Measurements from ENCODE around the gene GLMN. TPM values are rescaled to one million over a fixed set of nuclear protein-coding genes. Genes with fewer than 3 reads are reported as not detected.
"Not testable (repeated sequence)": the region's sequence is repeated elsewhere in the genome, so short reads cannot be mapped to it uniquely, and the experiment has no call there.

Gene GLMN
- total RNA-seq, 1 experiment from 2014 or later, result 23.6 TPM

GRCh38 chr1:92291372-92291999 lies 7.3 kb downstream of the GLMN start:
- peaks cover 41 to 69% (median 53%) of the 10 kb centered on the region in 3 experiments for H3K36me3 Mint-ChIP-seq (ENCODE audit: insufficient read depth in 1 of 3, low read depth in 3 of 3)
- no peak overlapping the region for H3K56ac ChIP-seq (ENCODE audit: insufficient read length, low read depth, low read length)
- peaks cover 3% of the 10 kb centered on the region in 2 experiments; a peak in 2 of 4 replicates for H3K4me1 Mint-ChIP-seq
- H3K18ac ChIP-seq (ENCODE audit: insufficient read length, low read depth, low read length), result no peak overlapping the region
- no peak overlapping the region for H3K9ac ChIP-seq (ENCODE audit: extremely low read depth, insufficient read length, low read length)
- H3K23ac ChIP-seq (ENCODE audit: insufficient read length, low read depth, low read length), result no peak overlapping the region
- H2BK20ac ChIP-seq (ENCODE audit: low read depth, low read length, poor library complexity, severe bottlenecking), result no peak overlapping the region
- no peaks in the 10 kb centered on the region for H3K23me2 ChIP-seq (ENCODE audit: insufficient read length, low read depth, low read length, poor library complexity, severe bottlenecking)
- no peak overlapping the region for H3T11ph ChIP-seq (ENCODE audit: low read length)
- no CpG with 5 or more reads among the region's 3 CpGs for WGBS (ENCODE audit: extremely low coverage, insufficient read length, low lambda C conversion rate)
- no peak overlapping the region for H4K8ac ChIP-seq (replicated peaks; ENCODE audit: insufficient read length, low read depth, low read length)
- H3K27me3 ChIP-seq (ENCODE audit: insufficient read depth, low read length), result no peaks in the 10 kb centered on the region
- DNase-seq, result no peak
- H3K4me2 ChIP-seq (ENCODE audit: insufficient read depth, insufficient read length, low read length), result no peak overlapping the region
- TF ChIP-seq, protein P1, sequence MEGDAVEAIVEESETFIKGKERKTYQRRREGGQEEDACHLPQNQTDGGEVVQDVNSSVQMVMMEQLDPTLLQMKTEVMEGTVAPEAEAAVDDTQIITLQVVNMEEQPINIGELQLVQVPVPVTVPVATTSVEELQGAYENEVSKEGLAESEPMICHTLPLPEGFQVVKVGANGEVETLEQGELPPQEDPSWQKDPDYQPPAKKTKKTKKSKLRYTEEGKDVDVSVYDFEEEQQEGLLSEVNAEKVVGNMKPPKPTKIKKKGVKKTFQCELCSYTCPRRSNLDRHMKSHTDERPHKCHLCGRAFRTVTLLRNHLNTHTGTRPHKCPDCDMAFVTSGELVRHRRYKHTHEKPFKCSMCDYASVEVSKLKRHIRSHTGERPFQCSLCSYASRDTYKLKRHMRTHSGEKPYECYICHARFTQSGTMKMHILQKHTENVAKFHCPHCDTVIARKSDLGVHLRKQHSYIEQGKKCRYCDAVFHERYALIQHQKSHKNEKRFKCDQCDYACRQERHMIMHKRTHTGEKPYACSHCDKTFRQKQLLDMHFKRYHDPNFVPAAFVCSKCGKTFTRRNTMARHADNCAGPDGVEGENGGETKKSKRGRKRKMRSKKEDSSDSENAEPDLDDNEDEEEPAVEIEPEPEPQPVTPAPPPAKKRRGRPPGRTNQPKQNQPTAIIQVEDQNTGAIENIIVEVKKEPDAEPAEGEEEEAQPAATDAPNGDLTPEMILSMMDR (conservative IDR thresholded peaks at IDR 0.05), result peak; percentile 72
- no peak overlapping the region for H2BK5ac ChIP-seq (ENCODE audit: insufficient read length, low read length)
- no peak overlapping the region for H2BK15ac ChIP-seq (ENCODE audit: low read depth, low read length)
- H3K79me2 ChIP-seq (ENCODE audit: insufficient read depth, low read length), result no peaks in the 10 kb centered on the region
- H3K27ac Mint-ChIP-seq, result no peak overlapping the region
- H3K9me3 Mint-ChIP-seq, result no peaks in the 10 kb centered on the region
- H3K4ac ChIP-seq (ENCODE audit: low read depth, low read length), result no peak overlapping the region
- H3K4me1 ChIP-seq (ENCODE audit: insufficient read depth, low read length), result no peaks in the 10 kb centered on the region
- H2AFZ ChIP-seq (ENCODE audit: low read length), result no peak overlapping the region
- H3K14ac ChIP-seq (ENCODE audit: insufficient read depth, low read length), result no peak overlapping the region
- no peaks in the 10 kb centered on the region for H4K20me1 ChIP-seq (ENCODE audit: control insufficient read depth, insufficient read depth, insufficient read length)
- H3K27me3 Mint-ChIP-seq (ENCODE audit: low read depth), result no peaks in the 10 kb centered on the region
- H2BK120ac ChIP-seq (ENCODE audit: low read depth, low read length, poor library complexity, severe bottlenecking), result no peak overlapping the region
- no peak overlapping the region for H2AK5ac ChIP-seq (ENCODE audit: insufficient read length, low read length)
- H3K4me3 Mint-ChIP-seq, result no peak overlapping the region
- no peak overlapping the region for H4K91ac ChIP-seq (ENCODE audit: insufficient read length, low read depth, low read length)
- H3K9me3 ChIP-seq (ENCODE audit: control insufficient read depth, low read depth, low read length), result no peaks in the 10 kb centered on the region
- no peak overlapping the region for H3K27ac ChIP-seq (ENCODE audit: insufficient read length, low read depth, low read length)
- H3K79me1 ChIP-seq (ENCODE audit: insufficient read depth, low read depth, low read length, poor library complexity, severe bottlenecking), result no peaks in the 10 kb centered on the region
- no peak overlapping the region for H2BK12ac ChIP-seq (ENCODE audit: insufficient read length, low read depth, low read length)
- no peak overlapping the region for H4K5ac ChIP-seq (ENCODE audit: insufficient read length, low read depth, low read length)

DNA sequence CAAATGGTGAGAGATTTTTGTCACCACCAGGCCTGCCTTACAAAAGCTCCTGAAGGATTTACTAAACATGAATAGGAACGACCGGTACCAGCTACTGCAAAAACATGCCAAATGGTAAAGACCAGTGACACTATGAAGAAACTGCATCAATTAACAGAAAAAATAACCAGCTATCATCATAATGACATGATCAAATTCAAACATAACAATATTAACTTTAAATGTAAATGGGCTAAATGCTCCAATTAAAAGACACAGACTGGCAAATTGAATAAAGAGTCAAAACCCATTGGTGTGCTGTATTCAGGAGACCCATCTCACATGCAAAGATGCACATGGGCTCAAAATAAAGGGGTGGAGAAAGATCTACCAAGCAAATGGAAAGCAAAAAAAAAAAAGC lies 17.4 kb downstream of the GLMN start:
- H2AFZ ChIP-seq (ENCODE audit: low read length); H3K27me3 Mint-ChIP-seq (ENCODE audit: low read depth); H3K23ac ChIP-seq (ENCODE audit: insufficient read length, low read depth, low read length); H3K4me1 Mint-ChIP-seq; H3K4ac ChIP-seq (ENCODE audit: low read depth, low read length); H3K27ac Mint-ChIP-seq; H3K4me1 ChIP-seq (ENCODE audit: insufficient read depth, low read length); H3K79me2 ChIP-seq (ENCODE audit: insufficient read depth, low read length); H2BK120ac ChIP-seq (ENCODE audit: low read depth, low read length, poor library complexity, severe bottlenecking); H4K5ac ChIP-seq (ENCODE audit: insufficient read length, low read depth, low read length); H3K4me2 ChIP-seq (ENCODE audit: insufficient read depth, insufficient read length, low read length); H2BK20ac ChIP-seq (ENCODE audit: low read depth, low read length, poor library complexity, severe bottlenecking); H2AK5ac ChIP-seq (ENCODE audit: insufficient read length, low read length); H3K9me3 Mint-ChIP-seq; H3K79me1 ChIP-seq (ENCODE audit: insufficient read depth, low read depth, low read length, poor library complexity, severe bottlenecking); H3K56ac ChIP-seq (ENCODE audit: insufficient read length, low read depth, low read length); H2BK5ac ChIP-seq (ENCODE audit: insufficient read length, low read length); H3T11ph ChIP-seq (ENCODE audit: low read length); H3K4me3 Mint-ChIP-seq; H3K9ac ChIP-seq (ENCODE audit: extremely low read depth, insufficient read length, low read length); H3K27ac ChIP-seq (ENCODE audit: insufficient read length, low read depth, low read length); H2BK12ac ChIP-seq (ENCODE audit: insufficient read length, low read depth, low read length); H3K14ac ChIP-seq (ENCODE audit: insufficient read depth, low read length); H4K91ac ChIP-seq (ENCODE audit: insufficient read length, low read depth, low read length); DNase-seq; H4K20me1 ChIP-seq (ENCODE audit: control insufficient read depth, insufficient read depth, insufficient read length); H2BK15ac ChIP-seq (ENCODE audit: low read depth, low read length); H3K18ac ChIP-seq (ENCODE audit: insufficient read length, low read depth, low read length); H4K8ac ChIP-seq (replicated peaks; ENCODE audit: insufficient read length, low read depth, low read length); H3K23me2 ChIP-seq (ENCODE audit: insufficient read length, low read depth, low read length, poor library complexity, severe bottlenecking); H3K9me3 ChIP-seq (ENCODE audit: control insufficient read depth, low read depth, low read length); H3K27me3 ChIP-seq (ENCODE audit: insufficient read depth, low read length): not testable (repeated sequence)
- H3K36me3 Mint-ChIP-seq (ENCODE audit: insufficient read depth in 1 of 3, low read depth in 3 of 3), result peaks cover 37 to 78% (median 67%) of the 10 kb centered on the region in 3 experiments
- WGBS (ENCODE audit: extremely low coverage, insufficient read length, low lambda C conversion rate), result no CpG with 5 or more reads among the region's 2 CpGs
